CD1c-positive myeloid dendritic cell (primary cell): ENCODE results near the gene LYRM4.

Experiments used
- DNase-seq: peaks from one replicate; pipeline ENCODE4 v3.0.0-alpha.2; 2016; ENCODE audit errors: extremely low spot score

Gene LYRM4

DNA sequence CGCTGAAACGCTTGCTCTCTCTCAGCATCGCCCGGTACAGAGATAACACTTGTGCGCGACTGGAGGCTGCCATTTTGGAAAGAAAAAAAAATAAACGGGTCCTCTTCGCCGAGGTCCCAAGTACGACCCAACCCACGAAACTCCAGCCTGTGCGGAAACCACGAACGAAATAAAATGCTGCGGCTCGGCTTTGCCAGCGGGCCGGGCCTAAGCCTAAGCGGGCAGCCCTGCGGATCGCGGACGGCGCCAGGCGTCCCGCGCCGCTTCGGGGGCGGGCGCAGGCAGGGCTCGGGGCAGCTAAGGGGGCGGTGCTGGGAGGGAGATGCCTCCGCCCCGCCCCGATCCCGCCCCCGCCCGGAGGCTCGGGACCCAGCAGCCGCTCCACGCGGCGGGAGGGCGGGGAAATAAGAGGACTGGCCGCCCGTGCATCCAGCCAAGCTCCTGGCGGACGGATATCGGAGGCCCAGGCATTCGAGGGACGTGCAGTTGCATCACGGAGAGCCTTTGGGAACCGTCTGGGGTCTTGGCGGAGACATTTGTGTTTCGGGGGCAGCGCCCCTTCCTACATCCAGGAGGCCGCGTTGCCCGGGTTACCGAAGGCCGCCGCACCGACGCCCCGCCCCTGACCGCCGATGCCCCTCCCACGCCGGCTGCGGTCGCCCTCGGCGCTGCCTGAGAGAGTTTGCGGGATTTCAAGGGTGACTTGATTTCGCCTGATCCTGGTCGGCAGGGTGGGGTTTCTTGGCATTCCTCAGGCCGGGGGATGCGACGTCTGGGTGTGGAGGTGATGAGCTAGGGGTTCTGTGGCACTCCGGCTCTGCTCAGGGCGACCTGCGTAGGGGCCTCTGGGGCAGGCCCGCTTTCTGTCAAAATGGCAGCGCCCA is at the start of gene LYRM4, which contains the start of gene FARS2:
Gene LYRM4 (minus strand): TSS at position 290 of the 884 bp plus-strand sequence. CDS start 217 bp downstream, at position 73.
Gene FARS2 (plus strand): TSS at position 853 of the 884 bp plus-strand sequence.
- peak; percentile 93 for DNase-seq

- no peak for DNase-seq
Observed at GRCh38 chr6:5308066-5308465, 47.3 kb upstream of the LYRM4 start.

DNA sequence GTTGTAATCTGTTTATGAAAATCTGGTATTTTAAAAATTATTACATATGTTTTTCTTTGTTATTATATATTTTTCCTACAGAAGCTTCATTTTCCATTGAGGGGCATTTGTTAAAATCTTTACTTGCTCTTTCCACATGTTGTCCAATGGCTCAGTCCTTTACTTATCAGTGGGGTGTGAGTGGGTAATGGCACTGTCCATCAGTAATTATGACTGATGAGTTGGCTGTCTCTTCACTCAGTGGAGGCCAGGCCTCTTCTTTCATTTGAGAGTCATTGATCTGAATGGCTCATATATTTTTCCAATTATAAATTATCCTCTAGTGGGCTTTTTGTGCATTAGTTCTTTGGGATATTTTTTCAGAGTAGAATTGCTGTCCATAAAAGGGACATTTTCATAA is 46.3 kb upstream of the LYRM4 start:
- DNase-seq = no peak

- no peak for DNase-seq
Observed at GRCh38 chr6:5305968-5306626, 45.3 kb upstream of the LYRM4 start.

- no peak for DNase-seq
Observed at GRCh38 chr6:5303682-5304081, 42.9 kb upstream of the LYRM4 start.

GRCh38 chr6:5302995-5303622 is 42.4 kb upstream of the LYRM4 start:
- DNase-seq = peak; percentile 31

DNA sequence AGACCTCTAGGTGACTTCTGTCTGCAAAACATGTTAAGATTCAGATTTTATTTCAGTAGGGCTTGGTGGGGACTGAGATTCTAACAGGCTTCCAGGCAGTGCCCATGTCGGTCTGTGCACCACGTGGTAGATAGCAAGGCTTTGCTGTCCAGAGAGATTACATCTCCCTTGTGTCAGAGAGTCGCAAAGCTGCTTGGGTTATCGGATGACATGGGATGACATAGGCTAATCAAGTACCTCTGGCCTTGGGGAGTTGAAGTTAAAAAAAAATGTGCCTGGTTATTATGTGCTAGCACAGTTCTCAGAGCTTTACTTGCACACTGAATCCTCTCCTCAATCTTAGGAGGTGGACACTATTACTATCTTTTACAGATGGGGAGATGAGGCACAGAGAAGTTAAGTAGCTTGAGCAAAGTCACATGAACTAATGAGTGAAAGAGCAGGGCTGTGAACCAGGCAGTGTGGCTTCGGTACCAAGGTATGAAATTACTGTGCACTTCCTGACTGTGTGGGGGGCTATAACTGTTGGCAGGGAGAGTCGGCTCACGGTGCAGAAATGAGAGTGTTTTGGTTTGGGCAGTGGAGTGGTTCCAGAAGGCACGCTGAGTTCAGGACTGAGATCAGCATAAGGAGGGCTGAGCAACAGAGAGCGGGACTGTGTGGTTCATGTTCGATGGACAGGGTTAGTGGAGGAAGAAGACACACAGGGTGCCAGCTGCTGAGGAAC is 41.6 kb upstream of the LYRM4 start:
- DNase-seq = no peak

DNA sequence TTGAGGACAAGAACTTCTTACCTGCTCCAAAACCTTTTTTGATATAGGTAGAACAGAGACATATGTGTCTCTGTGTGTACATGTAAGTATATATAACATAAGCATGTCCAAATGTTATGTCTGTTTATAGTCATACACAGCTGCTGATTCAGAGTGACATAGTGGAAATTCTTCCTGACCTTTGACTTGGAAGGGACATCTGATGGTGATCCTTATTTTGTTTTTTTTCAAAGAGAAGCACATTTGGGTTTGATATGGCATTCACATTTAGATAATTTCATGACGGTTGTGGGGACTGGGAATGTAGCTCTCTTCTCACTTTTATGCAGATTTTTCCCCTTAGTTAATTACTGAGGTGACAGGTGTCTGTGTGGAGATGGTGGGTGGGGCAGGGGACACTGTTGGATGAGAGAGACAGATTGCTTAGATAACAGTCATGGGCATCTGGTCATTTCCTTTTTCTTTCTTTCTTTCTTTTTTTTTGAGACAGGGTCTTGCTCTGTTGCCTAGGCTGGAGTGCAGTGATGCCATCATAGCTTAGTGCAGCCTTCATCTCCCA is 39.5 kb upstream of the LYRM4 start:
- DNase-seq = no peak

GRCh38 chr6:5295623-5296022 is 34.9 kb upstream of the LYRM4 start:
- no peak for DNase-seq

- DNase-seq = peak; percentile 50
Observed at GRCh38 chr6:5294392-5295211, 33.9 kb upstream of the LYRM4 start.

GRCh38 chr6:5293692-5294091 is 32.9 kb upstream of the LYRM4 start:
- no peak for DNase-seq

GRCh38 chr6:5292154-5292553 is 31.4 kb upstream of the LYRM4 start:
- DNase-seq = no peak

DNA sequence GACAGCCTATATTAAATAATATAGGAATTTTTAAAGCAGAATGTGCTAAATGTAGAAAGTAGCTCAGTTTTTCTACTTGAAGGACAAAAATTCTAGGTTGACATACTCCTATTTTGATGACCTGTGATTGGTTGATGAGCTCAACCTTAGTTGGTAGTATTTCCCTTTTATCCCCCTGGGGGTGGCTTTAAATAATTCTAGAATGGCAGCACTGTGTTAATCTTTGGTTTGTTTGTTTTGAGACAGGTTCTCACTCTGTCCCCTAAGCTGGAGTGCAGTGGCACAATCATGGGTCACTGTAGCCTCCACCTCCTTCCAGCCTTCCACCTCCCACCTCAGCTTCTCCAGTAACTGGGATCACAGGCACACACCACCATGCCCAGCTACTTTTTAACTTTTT is 29.8 kb upstream of the LYRM4 start:
- DNase-seq = no peak

- DNase-seq = no peak
Observed at GRCh38 chr6:5290097-5290496, 29.3 kb upstream of the LYRM4 start.

GRCh38 chr6:5287966-5288297 is 27.2 kb upstream of the LYRM4 start:
- DNase-seq = no peak

DNA sequence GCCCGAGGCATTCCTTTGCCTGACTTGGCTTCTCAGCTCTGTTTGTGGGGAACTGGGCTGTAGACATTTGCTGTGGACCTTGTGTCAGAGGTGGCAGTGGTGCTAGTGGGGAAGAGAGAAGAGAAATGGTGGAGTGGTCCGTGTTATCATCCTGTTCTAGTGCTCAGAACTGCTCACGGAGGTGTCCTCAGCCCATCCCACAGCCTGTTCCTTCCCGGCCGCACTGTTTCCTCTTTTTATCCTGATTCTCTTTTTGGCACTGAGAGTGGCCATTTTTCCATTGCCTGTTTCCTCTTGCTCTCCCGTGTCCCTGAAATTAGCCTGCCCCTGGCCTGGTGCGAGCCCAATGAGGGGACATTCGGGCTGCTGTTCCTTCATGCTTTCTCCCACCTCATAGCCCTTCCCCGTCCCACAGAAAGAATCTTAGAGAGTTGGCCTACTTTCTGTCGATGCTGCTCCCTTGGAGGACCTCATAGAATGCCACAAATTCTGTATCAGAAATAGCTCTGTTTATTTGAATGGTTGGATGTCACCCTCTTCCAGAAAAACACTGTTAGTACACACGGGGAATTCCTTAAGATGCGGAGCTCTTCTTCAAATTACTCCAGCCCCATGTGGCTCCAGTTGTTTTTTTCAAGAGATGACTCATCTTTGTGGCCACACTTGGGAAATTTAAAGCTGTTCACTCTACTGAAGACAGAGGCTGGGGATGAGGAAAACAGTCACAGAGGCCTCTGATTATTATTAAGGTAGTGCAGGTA is 26.6 kb upstream of the LYRM4 start:
- peak; percentile 14 for DNase-seq

DNA sequence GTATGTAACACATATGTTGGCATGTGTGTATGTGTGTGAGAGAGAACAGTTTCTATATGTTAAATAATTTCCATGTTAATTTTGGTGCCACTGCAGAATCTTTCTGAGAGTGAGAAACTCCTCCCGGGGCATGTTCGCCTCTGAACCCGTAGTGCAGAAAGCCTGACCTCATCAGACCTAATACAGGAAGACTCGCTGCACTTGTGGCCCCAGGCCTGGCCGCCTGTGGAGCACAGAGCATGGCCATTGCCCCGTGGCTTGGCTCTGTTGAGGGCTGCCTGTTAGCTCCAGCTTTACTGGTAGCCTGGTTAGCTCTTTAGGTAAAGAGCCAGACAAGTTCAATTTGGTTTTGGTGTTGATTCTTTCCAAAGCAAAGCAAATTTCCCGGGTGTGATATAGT is 26.0 kb upstream of the LYRM4 start:
- DNase-seq = no peak

DNA sequence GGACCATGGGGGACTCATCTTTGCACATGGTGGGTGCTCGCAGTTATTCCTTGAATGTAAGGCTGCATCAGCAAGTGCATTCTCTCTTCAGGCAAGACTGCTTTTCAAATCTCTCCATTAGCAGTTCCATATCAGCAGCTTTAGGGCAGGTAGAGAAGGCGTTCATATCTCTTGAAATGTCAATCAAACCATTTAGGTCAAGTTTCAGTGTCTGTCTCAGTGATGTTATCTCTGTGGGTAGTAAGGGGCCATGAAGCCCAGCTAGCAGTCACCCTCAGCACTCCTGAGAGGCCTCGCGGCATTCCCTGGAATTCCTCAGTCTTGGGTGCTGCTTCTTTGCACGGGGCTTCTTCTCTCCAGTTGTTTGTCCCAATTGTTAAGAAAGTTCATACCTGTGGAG is 24.8 kb upstream of the LYRM4 start:
- DNase-seq = no peak

GRCh38 chr6:5285081-5285480 is 24.3 kb upstream of the LYRM4 start:
- no peak for DNase-seq

DNA sequence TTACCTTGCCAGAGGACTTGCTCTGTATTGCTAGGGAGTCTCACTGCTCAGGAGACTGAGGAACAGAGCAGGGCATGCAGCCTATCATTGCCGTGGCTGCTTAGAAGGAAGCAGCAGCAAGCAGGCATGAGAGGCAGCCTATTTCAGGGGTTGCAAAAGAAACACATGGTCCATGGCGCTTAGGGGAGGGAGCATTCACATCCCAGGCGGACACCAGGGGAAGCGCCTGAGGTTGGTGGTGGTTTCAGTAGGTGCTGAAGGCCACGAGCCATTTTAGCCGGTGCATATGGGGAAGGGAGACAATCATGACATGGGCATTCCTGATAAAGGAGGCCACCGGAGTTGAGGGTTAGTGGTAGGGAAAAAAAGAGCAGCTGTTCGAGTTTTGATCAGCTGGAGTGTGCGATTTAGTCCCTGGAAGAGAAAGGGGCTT is 21.5 kb upstream of the LYRM4 start:
- DNase-seq = no peak
